HG02678 (cell line): ENCODE measurements around the gene APOB.

Experiments
- ATAC-seq: cut with Tn5 transposase; IDR thresholded peaks from one replicate; pipeline ENCODE4 v1.9.1; 2021; ENCODE audit warnings: mild to moderate bottlenecking, moderate library complexity; ENCODE audit not compliant: unreplicated experiment

APOB gene

GRCh38 chr2:21006423-21007128 lies 37.3 kb downstream of the APOB start:
- no peak for ATAC-seq

DNA sequence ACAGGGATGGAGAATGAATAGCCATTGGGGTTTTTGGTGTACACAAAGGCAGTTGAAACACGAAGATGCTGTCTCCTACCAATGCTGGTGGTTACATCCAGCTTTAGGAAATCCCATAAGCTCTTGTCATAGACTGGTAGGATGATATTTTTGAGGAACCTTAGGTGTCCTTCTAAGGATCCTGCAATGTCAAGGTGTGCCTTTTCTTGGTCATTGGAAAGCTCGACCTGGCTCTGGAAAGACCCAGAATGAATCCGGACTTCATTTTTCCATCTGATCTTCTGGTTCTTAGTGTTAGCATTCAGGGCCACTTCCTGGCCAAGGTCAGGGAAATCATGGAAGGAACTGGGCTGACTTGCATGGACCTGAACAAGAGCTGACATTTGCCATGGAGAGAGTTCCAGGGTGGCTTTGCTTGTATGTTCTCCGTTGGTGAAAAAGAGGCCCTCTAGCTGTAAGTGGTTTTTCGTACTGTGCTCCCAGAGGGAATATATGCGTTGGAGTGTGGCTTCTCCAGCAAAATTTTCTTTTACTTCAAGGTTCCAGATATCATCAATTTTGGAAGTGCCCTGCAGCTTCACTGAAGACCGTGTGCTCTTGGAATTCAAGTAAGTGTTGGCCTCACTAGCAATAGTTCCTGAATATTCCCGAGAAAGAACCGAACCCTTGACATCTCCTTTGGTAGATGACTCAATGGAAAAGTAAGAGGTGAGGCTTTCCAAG lies 38.0 kb downstream of the APOB start:
- no peak for ATAC-seq

DNA sequence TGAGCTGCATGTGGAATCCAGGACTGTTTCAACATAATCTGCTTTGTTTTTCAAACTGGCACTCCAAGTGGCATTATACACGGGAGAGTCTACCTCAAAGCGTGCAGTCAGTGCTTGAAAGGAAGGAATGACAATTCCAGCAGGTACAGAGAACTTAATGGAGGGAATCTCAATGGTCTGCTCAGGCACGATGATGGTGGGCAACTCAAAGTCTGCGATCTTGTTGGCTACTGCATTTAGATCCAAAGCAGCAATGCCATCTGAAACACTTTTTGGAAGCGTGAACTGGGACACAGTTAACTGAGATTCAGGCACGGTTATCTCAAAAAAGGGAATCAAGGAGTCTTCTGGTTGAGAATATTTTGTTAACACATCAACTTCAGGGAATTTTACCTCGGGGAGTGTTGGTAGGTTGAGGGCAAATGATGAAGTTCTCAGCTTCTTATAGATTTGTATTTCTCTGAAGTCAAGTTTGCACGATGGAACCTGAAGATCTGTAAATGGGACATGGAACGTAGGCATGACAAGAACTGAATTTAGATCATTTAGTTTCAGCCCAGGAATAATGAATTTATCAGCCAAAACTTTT lies 38.7 kb downstream of the APOB start:
- no peak for ATAC-seq

DNA sequence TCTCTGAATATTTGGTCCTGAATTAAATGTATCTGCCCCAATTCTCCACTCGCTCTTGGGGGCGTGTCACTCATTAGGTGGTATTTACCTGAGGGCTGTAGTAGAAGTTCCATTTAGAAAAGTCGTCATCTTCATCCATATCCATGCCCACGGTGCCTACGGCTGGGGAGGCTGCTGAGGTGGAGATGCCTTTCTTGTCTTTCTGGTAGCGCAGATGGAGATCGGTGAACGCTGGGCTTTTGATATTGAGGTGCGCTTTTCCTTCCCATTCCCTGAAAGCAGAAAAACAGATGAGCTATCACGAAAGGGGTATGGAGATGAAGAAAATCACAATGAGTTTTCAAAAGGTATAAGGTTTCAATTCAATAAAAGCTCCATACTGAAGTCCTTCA lies 39.7 kb downstream of the APOB start:
- no peak for ATAC-seq

GRCh38 chr2:21003572-21004180 lies 40.2 kb downstream of the APOB start:
- no peak for ATAC-seq

GRCh38 chr2:21002814-21003192 lies 41.1 kb downstream of the APOB start:
- no peak for ATAC-seq

DNA sequence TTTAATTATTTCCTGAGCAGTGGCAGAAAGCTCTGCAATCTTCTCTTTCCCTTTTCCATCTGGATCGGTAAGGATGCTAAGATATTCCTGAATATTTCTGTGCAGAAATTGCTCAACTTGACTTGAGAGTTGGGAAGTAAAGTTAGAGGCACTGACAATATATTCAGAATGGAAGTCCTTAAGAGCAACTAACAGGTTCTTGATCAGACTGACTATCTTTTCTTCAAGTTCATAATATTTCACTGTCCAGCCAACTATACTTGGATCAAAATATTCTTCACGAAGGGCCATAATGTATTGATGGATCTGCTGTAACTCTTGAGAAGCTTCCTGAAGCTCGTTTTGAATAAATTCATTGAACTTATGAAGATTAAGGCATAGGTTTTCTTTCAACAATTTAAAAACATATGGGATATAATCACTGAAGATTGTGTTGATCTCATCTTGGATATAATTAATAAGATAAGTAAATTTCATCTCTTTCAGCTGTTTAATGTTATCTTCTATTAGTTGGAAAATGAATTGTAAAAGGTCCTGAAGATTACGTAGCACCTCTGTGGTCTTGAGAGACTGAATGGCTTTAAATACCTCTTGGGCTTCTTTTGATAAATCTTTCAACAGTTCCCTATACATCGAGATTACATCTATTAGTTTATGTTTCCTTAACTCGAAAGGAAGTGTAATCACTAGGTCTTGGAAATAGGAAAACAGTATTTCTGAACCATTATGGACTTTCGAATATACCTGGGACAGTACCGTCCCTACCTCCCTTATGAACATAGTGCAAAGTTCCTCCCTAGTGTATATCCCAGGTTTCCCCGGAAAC lies 41.7 kb downstream of the APOB start:
- no peak for ATAC-seq

GRCh38 chr2:21001225-21001946 lies 42.5 kb downstream of the APOB start:
- ATAC-seq: no peak

- ATAC-seq: no peak
Observed at GRCh38 chr2:20999906-21000645, 43.8 kb downstream of the APOB start.

GRCh38 chr2:20998972-20999905 lies 44.6 kb downstream of the APOB start:
- no peak for ATAC-seq

DNA sequence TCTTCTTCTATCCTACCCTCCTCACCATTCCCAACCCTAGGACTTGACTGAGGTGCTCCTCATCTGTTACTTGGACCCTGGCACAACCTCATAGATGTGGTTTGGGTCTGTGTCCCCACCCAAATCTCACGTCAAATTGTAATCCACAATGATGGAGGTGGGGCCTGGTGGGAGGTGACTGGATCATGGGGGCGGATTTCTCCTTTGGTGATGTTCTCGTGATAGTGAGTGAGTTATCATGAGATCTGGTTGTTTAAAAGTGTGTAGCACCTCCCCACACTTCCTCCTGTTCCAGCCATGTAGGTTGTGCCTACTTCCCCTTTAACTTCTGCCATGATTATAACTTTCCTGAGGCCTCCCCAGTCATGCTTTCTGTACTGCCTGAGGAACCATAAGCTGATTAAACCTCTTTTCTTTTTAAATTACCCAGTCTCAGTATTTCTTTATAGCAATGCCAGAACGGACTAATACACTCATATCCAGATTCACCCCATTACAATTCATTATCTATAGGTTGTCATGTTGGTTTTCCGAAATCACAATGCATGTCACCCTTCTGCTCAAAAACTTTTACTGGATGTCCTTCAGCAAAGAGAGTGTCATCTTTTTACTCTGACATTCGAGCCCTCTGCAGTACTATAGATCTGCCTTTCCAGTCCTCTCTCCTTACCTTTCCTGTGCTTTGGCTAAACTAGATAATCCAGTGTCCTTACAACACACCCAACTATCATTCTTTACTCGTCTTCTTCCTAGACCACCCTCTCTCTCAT lies 45.7 kb downstream of the APOB start:
- no peak for ATAC-seq

- no peak for ATAC-seq
Observed at GRCh38 chr2:20994130-20994529, 49.7 kb downstream of the APOB start.

DNA sequence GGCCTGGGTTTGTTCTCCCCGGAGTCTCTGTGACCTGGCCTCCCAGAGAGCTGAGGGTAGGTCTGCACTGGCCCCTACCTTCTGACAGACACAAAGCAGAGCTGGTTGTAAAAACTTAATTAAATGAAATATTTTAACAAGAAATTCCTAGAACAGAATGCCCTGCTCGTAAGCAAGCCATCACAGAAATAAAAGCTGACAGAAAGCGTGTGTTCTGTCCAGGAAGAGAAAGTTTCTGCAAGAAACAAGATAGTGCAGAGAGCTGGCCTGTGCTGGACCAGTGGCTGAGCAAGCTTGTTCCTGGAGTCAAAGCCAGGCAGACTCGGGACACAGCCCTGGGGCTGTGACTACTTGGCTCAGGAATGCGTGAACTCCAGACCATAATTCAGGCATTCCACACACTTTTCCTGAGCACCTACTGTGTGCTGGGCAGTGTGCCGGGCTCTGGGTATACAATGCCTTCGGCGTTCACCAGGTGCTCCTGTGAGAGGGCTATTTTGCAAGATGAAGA lies 51.6 kb downstream of the APOB start:
- ATAC-seq: no peak

DNA sequence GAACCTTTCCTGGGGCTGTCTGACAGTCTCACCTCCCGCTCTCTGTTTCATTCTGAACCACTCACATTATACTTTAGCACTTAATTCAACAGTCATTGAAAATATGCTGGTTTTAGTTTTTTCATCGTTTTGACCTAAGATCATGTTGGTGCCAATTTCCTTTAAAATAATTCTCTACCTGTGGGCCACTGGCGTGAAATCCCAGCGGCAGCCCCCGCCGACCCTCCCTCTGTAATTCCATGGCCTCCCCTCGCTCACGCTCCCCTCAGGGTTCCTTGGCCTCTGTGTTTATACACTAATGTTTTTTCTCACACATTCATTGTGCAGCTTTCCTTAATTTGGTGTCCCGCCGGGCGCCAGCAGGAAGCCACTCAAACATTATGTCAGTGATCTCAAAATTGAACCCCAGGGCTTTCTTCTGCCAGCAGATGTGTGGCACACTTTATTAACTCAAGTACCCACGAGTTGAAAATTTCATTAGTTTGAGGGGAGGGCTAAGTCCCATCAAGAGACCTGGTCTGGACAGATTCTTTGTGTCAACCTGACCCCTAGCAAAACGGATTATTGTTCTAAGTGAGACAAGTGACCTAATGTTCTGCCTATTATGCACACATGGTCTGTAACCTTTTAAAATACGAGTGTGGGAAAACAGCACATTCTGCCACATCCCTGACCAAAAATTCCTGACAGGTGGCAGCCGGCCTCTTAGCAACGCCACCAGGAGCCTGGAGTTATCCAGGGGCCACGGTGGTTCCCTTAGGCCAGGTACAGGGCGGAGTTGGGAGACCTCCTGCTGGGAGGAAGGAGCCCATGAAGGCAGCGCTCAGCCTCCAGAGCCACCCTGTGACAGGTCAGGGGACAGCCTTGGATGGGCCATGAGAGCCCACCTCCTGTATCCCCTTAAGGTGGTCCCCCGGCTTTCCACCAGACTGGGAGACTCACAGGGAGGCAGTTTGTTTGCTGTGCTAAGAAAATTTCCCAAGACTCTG lies 53.1 kb downstream of the APOB start:
- ATAC-seq: no peak

GRCh38 chr2:20989404-20989803 lies 54.5 kb downstream of the APOB start:
- ATAC-seq: no peak

DNA sequence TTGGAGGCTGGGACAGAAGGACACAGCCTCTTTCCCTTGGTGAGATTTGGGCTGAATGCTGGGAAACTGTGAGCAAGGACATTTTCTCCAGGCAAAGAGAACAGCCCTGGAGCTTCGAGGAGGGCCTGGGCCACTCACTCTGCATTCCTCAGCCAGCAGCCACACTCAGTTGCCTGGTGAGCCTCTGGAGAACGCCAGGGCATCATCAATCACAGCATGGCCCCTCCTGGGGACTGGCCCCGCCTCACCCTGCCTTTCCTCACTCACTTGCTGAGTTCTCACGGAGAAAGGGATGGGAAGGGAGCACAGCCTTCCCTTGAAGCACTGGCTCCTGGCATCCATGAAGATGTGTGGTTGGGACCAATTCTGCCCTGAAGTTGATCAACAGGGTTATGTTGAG lies 55.0 kb downstream of the APOB start:
- ATAC-seq: no peak
